Loucy (cell line): Measurements from ENCODE around the gene SLC9A3.

ENCODE experiments used
- H2AFZ ChIP-seq: fragments of 200-600 bp; sonication (generic); 2 replicates; pipeline ENCODE4 v1.6.0; 2016; ENCODE audit warnings: antibody characterized with exemption, mild to moderate bottlenecking, low read length, moderate library complexity
- H3F3A ChIP-seq: fragments of 200-600 bp; 2 replicates; pipeline ENCODE4 v1.6.0; 2016; ENCODE audit warnings: antibody characterized with exemption, low read depth, mild to moderate bottlenecking
- H3K27me3 ChIP-seq: fragments of 200-600 bp; sonication (generic); 2 replicates; pipeline ENCODE4 v1.6.1; 2014; ENCODE audit warnings: low read length, mild to moderate bottlenecking; ENCODE audit not compliant: insufficient read depth, poor library complexity, severe bottlenecking
- H3K36me3 ChIP-seq: fragments of 200-600 bp; sonication (generic); 2 replicates; pipeline ENCODE4 v1.6.1; 2016; ENCODE audit warnings: low read length; ENCODE audit not compliant: insufficient read depth
- H3K4me1 ChIP-seq: fragments of 200-600 bp; sonication (generic); 2 replicates; pipeline ENCODE4 v1.5.1; 2014; ENCODE audit warnings: low read length, mild to moderate bottlenecking; ENCODE audit not compliant: insufficient read depth, poor library complexity, severe bottlenecking
- H3K4me2 ChIP-seq: fragments of 200-600 bp; sonication (generic); 2 replicates; pipeline ENCODE4 v1.6.0; 2014; ENCODE audit warnings: antibody characterized with exemption, low read length, low read depth, mild to moderate bottlenecking; ENCODE audit not compliant: poor library complexity, severe bottlenecking
- H3K4me3 ChIP-seq: fragments of 200-600 bp; sonication (generic); 2 replicates; pipeline ENCODE4 v1.5.1; 2014; ENCODE audit warnings: low read length, mild to moderate bottlenecking, mixed read lengths; ENCODE audit not compliant: poor library complexity, severe bottlenecking
- H3K79me2 ChIP-seq: fragments of 200-600 bp; sonication (generic); 2 replicates; pipeline ENCODE4 v1.6.1; 2014; ENCODE audit warnings: low read length; ENCODE audit not compliant: insufficient read depth
- H3K9ac ChIP-seq: fragments of 200-600 bp; sonication (generic); 2 replicates; pipeline ENCODE4 v1.6.0; 2014; ENCODE audit warnings: mild to moderate bottlenecking, low read depth, low read length, moderate library complexity; ENCODE audit not compliant: poor library complexity, severe bottlenecking
- H3K9me2 ChIP-seq: fragments of 200-600 bp; sonication (generic); replicated peaks from 2 replicates; pipeline ENCODE4 v1.6.1; 2016; ENCODE audit warnings: low read depth, low read length, mixed read lengths
- H3K9me3 ChIP-seq: fragments of 200-600 bp; sonication (generic); 2 replicates; pipeline ENCODE4 v1.6.1; 2014; ENCODE audit warnings: mild to moderate bottlenecking, antibody characterized with exemption, low read length, low read depth; ENCODE audit not compliant: insufficient read depth
- H4K20me1 ChIP-seq: fragments of 200-600 bp; sonication (generic); 2 replicates; pipeline ENCODE4 v1.6.0; 2014; ENCODE audit warnings: antibody characterized with exemption, low read length, mild to moderate bottlenecking; ENCODE audit not compliant: insufficient read depth, poor library complexity, severe bottlenecking
- CTCF ChIP-seq: fragments of 200-600 bp; sonication (generic); conservative IDR thresholded peaks from 2 replicates; pipeline ENCODE4 v1.5.1; 2014; ENCODE audit warnings: mild to moderate bottlenecking, antibody characterized with exemption, low read length
- EZH2phosphoT487 ChIP-seq: fragments of 200-600 bp; IDR thresholded peaks from 2 replicates; pipeline ENCODE4 v1.6.1; 2018; ENCODE audit warnings: antibody characterized with exemption, mild to moderate bottlenecking, moderate library complexity, borderline replicate concordance

The SLC9A3 gene

GRCh38 chr5:425714-426113 is 98.5 kb downstream of the SLC9A3 start:
- H3K4me2 ChIP-seq = no peak overlapping the region
- H3K4me3 ChIP-seq = no peak overlapping the region
- no peaks in the 10 kb centered on the region for H3K27me3 ChIP-seq
- no peaks in the 10 kb centered on the region for H3K9me3 ChIP-seq
- H2AFZ ChIP-seq = no peak overlapping the region
- H3F3A ChIP-seq = no peaks in the 10 kb centered on the region
- TF ChIP-seq EZH2phosphoT487 (no peak), CTCF (peak; percentile 75)
- peaks cover 25% of the 10 kb centered on the region for H3K4me1 ChIP-seq
- H3K9ac ChIP-seq = peak overlapping the region; percentile 67
- H3K36me3 ChIP-seq = no peaks in the 10 kb centered on the region
- no peaks in the 10 kb centered on the region for H3K79me2 ChIP-seq
- H3K9me2 ChIP-seq = no peaks in the 10 kb centered on the region
- no peaks in the 10 kb centered on the region for H4K20me1 ChIP-seq

- H2AFZ ChIP-seq = no peak overlapping the region
Observed at GRCh38 chr5:424301-425110, 99.7 kb downstream of the SLC9A3 start.

GRCh38 chr5:423626-424261 is 100.5 kb downstream of the SLC9A3 start:
- Histone ChIP-seq H3K9ac (no peak overlapping the region), H3K9me2 (no peaks in the 10 kb centered on the region)

More at GRCh38 chr5:424301-425110, 99.7 kb downstream of the SLC9A3 start:
- Histone ChIP-seq H3K27me3 (no peaks in the 10 kb centered on the region), H3F3A (no peaks in the 10 kb centered on the region), H3K9me3 (no peaks in the 10 kb centered on the region), H3K4me1 (peaks cover 25% of the 10 kb centered on the region), H3K4me3 (no peak overlapping the region), H4K20me1 (no peaks in the 10 kb centered on the region), H3K9ac (peak overlapping the region; percentile 67), H3K36me3 (no peaks in the 10 kb centered on the region), H3K9me2 (no peaks in the 10 kb centered on the region), H3K79me2 (no peaks in the 10 kb centered on the region), H3K4me2 (peak overlapping the region; percentile 10)
- no peak for TF ChIP-seq EZH2phosphoT487

More at GRCh38 chr5:423626-424261, 100.5 kb downstream of the SLC9A3 start:
- H3K4me2 ChIP-seq = no peak overlapping the region
- TF ChIP-seq CTCF (no peak), EZH2phosphoT487 (no peak)
- H2AFZ ChIP-seq = no peak overlapping the region
- no peaks in the 10 kb centered on the region for H3F3A ChIP-seq
- no peaks in the 10 kb centered on the region for H4K20me1 ChIP-seq
- no peaks in the 10 kb centered on the region for H3K36me3 ChIP-seq
- no peaks in the 10 kb centered on the region for H3K79me2 ChIP-seq
- H3K4me1 ChIP-seq = peaks cover 27% of the 10 kb centered on the region
- H3K4me3 ChIP-seq = no peak overlapping the region
- H3K9me3 ChIP-seq = no peaks in the 10 kb centered on the region
- H3K27me3 ChIP-seq = no peaks in the 10 kb centered on the region
